MG63 (cell line): ENCODE results near the gene INPP5D. TPM values are rescaled to one million over a fixed set of nuclear protein-coding genes. Genes with fewer than 3 reads are reported as not detected.
"Not testable (repeated sequence)": the region's sequence is repeated elsewhere in the genome, so short reads cannot be mapped to it uniquely, and the experiment has no call there.

Experiments used
- DNase-seq: peaks from one replicate; pipeline ENCODE4 v3.0.0-alpha.2; 2020
- H3K27me3 ChIP-seq: fragments of 250-450 bp; sonication (Bioruptor Pico); 2 replicates; pipeline ENCODE4 v1.5.1; 2020; ENCODE audit warnings: mild to moderate bottlenecking, moderate library complexity
- H3K36me3 ChIP-seq: fragments of 250-450 bp; sonication (Bioruptor Pico); 2 replicates; pipeline ENCODE4 v1.5.1; 2020; ENCODE audit warnings: mild to moderate bottlenecking, moderate library complexity
- H3K4me3 ChIP-seq: fragments of 250-450 bp; sonication (Bioruptor Pico); 2 replicates; pipeline ENCODE4 v1.5.1; 2020; ENCODE audit warnings: mild to moderate bottlenecking, moderate library complexity
- H3K9me3 ChIP-seq: fragments of 250-450 bp; sonication (Bioruptor Pico); 2 replicates; pipeline ENCODE4 v1.5.1; 2020; ENCODE audit warnings: mild to moderate bottlenecking, moderate library complexity
- total RNA-seq: library from RNA; depleted of rRNA; stranded (reverse); fragments of >200 nt; shearing (Covaris generic); gene quantifications from 2 replicates; pipeline ENCODE4 v1.2.3, GENCODE V29; 2014; ENCODE audit warnings: low replicate concordance; rRNA removed

INPP5D gene
- total RNA-seq: not detected in 2 replicates

- Histone ChIP-seq H3K36me3 (no peaks in the 10 kb centered on the region), H3K27me3 (no peaks in the 10 kb centered on the region), H3K9me3 (no peaks in the 10 kb centered on the region), H3K4me3 (no peak within 1 kb of the TSS)
- no peak for DNase-seq
These were observed at the start of gene INPP5D for GRCh38 chr2:233059797-233060500. Gene INPP5D (plus strand): TSS chr2:233060342. CDS start chr2:233060479, 137 bp downstream.

GRCh38 chr2:233010569-233011267 lies 49.4 kb upstream of the INPP5D start:
- Histone ChIP-seq H3K27me3 (no peaks in the 10 kb centered on the region), H3K9me3 (no peaks in the 10 kb centered on the region), H3K4me3 (no peak overlapping the region), H3K36me3 (no peaks in the 10 kb centered on the region)
- DNase-seq: no peak

- Histone ChIP-seq H3K4me3 (no peak overlapping the region), H3K36me3 (no peaks in the 10 kb centered on the region), H3K9me3 (no peaks in the 10 kb centered on the region), H3K27me3 (no peaks in the 10 kb centered on the region)
- no peak for DNase-seq
These were observed 48.9 kb upstream of the INPP5D start for GRCh38 chr2:233011268-233011650.

GRCh38 chr2:233011702-233012131 lies 48.4 kb upstream of the INPP5D start:
- no peak for DNase-seq
- Histone ChIP-seq H3K27me3 (no peaks in the 10 kb centered on the region), H3K36me3 (no peaks in the 10 kb centered on the region), H3K9me3 (no peaks in the 10 kb centered on the region), H3K4me3 (no peak overlapping the region)

GRCh38 chr2:233012301-233012971 lies 47.7 kb upstream of the INPP5D start:
- no peaks in the 10 kb centered on the region for H3K36me3 ChIP-seq
- H3K4me3 ChIP-seq: no peak overlapping the region
- no peaks in the 10 kb centered on the region for H3K9me3 ChIP-seq
- H3K27me3 ChIP-seq: no peaks in the 10 kb centered on the region
- no peak for DNase-seq

- Histone ChIP-seq H3K4me3 (no peak within 1 kb of the TSS), H3K36me3 (no peaks in the 10 kb centered on the region)
- DNase-seq: no peak
These were observed 47.1 kb upstream of the INPP5D start, which contains the start of gene NGEF for GRCh38 chr2:233013027-233013461. Gene NGEF (minus strand): TSS chr2:233013256. CDS start chr2:232974890, 38,366 bp downstream.

GRCh38 chr2:233013650-233014049 lies 46.5 kb upstream of the INPP5D start:
- Histone ChIP-seq H3K4me3 (no peak overlapping the region), H3K9me3 (0 out of 2 replicates have a peak, but pooled peaks cover 2% of the 10 kb centered on the region), H3K27me3 (no peaks in the 10 kb centered on the region), H3K36me3 (no peaks in the 10 kb centered on the region)
- DNase-seq: no peak

More at GRCh38 chr2:233013027-233013461, 47.1 kb upstream of the INPP5D start, which contains the start of gene NGEF:
- H3K9me3 ChIP-seq: 0 out of 2 replicates have a peak, but pooled peaks cover 2% of the 10 kb centered on the region
- no peaks in the 10 kb centered on the region for H3K27me3 ChIP-seq

GRCh38 chr2:233015019-233015645 lies 45.0 kb upstream of the INPP5D start:
- Histone ChIP-seq H3K4me3 (no peak overlapping the region), H3K9me3 (peaks cover 4% of the 10 kb centered on the region; the same call in 1 of the 2 replicates), H3K36me3 (no peaks in the 10 kb centered on the region), H3K27me3 (no peaks in the 10 kb centered on the region)
- no peak for DNase-seq

GRCh38 chr2:233017947-233018346 lies 42.2 kb upstream of the INPP5D start:
- no peak overlapping the region for H3K4me3 ChIP-seq
- H3K36me3 ChIP-seq: no peaks in the 10 kb centered on the region
- DNase-seq: no peak
- H3K9me3 ChIP-seq: peaks cover 4% of the 10 kb centered on the region; the same call in 1 of the 2 replicates
- H3K27me3 ChIP-seq: no peaks in the 10 kb centered on the region

- H3K9me3 ChIP-seq, DNase-seq: not testable (repeated sequence)
These were observed 40.5 kb upstream of the INPP5D start for GRCh38 chr2:233019610-233020009.

GRCh38 chr2:233020454-233020853 lies 39.7 kb upstream of the INPP5D start:
- Histone ChIP-seq H3K9me3 (peaks cover 4% of the 10 kb centered on the region; the same call in 1 of the 2 replicates), H3K27me3 (no peaks in the 10 kb centered on the region), H3K4me3 (no peak overlapping the region), H3K36me3 (no peaks in the 10 kb centered on the region)
- no peak for DNase-seq

More at GRCh38 chr2:233019610-233020009, 40.5 kb upstream of the INPP5D start:
- H3K27me3 ChIP-seq, H3K4me3 ChIP-seq, H3K36me3 ChIP-seq: not testable (repeated sequence)

- H3K4me3 ChIP-seq: no peak overlapping the region
- DNase-seq: peak; percentile 42
These were observed 38.4 kb upstream of the INPP5D start for GRCh38 chr2:233021771-233022170.

GRCh38 chr2:233022561-233022960 lies 37.6 kb upstream of the INPP5D start:
- no peak for DNase-seq
- H3K9me3 ChIP-seq: peaks cover 6% of the 10 kb centered on the region; the same call in 1 of the 2 replicates
- no peak overlapping the region for H3K4me3 ChIP-seq
- no peaks in the 10 kb centered on the region for H3K36me3 ChIP-seq
- H3K27me3 ChIP-seq: no peaks in the 10 kb centered on the region

More at GRCh38 chr2:233021771-233022170, 38.4 kb upstream of the INPP5D start:
- H3K27me3 ChIP-seq: no peaks in the 10 kb centered on the region
- H3K9me3 ChIP-seq: peaks cover 4% of the 10 kb centered on the region; the same call in 1 of the 2 replicates
- no peaks in the 10 kb centered on the region for H3K36me3 ChIP-seq

- no peak overlapping the region for H3K4me3 ChIP-seq
- H3K27me3 ChIP-seq: no peaks in the 10 kb centered on the region
These were observed 37.0 kb upstream of the INPP5D start for GRCh38 chr2:233023007-233023760.

GRCh38 chr2:233023761-233024410 lies 36.3 kb upstream of the INPP5D start:
- H3K36me3 ChIP-seq: no peaks in the 10 kb centered on the region
- H3K4me3 ChIP-seq: no peak overlapping the region
- H3K9me3 ChIP-seq: peaks cover 4% of the 10 kb centered on the region; the same call in 1 of the 2 replicates
- no peak for DNase-seq
- no peaks in the 10 kb centered on the region for H3K27me3 ChIP-seq

More at GRCh38 chr2:233023007-233023760, 37.0 kb upstream of the INPP5D start:
- Histone ChIP-seq H3K36me3 (no peaks in the 10 kb centered on the region), H3K9me3 (peaks cover 4% of the 10 kb centered on the region; the same call in 1 of the 2 replicates)
- DNase-seq: no peak
